Large intestine (tissue), 3 donors: ENCODE results near the gene APOBEC3G. TPM values are rescaled to one million over a fixed set of nuclear protein-coding genes. Genes with fewer than 3 reads are reported as not detected.

Source experiments
- DNase-seq, 2 donors: peaks; one replicate each; pipeline versions ENCODE4 v3.0.0 to v3.0.0-alpha.2; 2013
- H3K27ac ChIP-seq: one replicate; pipeline ENCODE4 v1.5.1; 2013; ENCODE audit warnings: low read length
- H3K27me3 ChIP-seq: 2 replicates; pipeline ENCODE4 v1.6.1; 2013; ENCODE audit warnings: low read length; ENCODE audit not compliant: control insufficient read depth, insufficient read depth
- H3K36me3 ChIP-seq: 2 replicates; pipeline ENCODE4 v1.6.1; 2013; ENCODE audit warnings: low read length; ENCODE audit not compliant: control insufficient read depth, insufficient read depth
- H3K4me1 ChIP-seq: one replicate; pipeline ENCODE4 v1.6.1; 2013; ENCODE audit warnings: low read length; ENCODE audit not compliant: control insufficient read depth, insufficient read depth
- H3K4me3 ChIP-seq: one replicate; pipeline ENCODE4 v1.5.1; 2013; ENCODE audit warnings: low read length
- H3K9me3 ChIP-seq: one replicate; pipeline ENCODE4 v1.6.1; 2013; ENCODE audit warnings: mild to moderate bottlenecking, low read depth, low read length, moderate library complexity; ENCODE audit not compliant: control insufficient read depth
- WGBS: methylation state at CpG from one replicate; pipeline ENCODE4 v1.1.5; 2013; ENCODE audit warnings: low lambda C conversion rate; ENCODE audit not compliant: insufficient coverage; 5-methylcytosine and 5-hydroxymethylcytosine counted together
- polyA plus RNA-seq: library from polyadenylated mRNA; unstranded; fragments of 120-200 nt; gene quantifications from one replicate; pipeline ENCODE4 v1.2.1, GENCODE V29; 2013

APOBEC3G gene
- polyA plus RNA-seq, 1 donor, result 7.0 TPM

GRCh38 chr22:39080052-39080762 is 3.1 kb downstream of the APOBEC3G start:
- Histone ChIP-seq H3K36me3 (no peaks in the 10 kb centered on the region), H3K4me1 (peaks cover 6% of the 10 kb centered on the region), H3K27ac (no peak overlapping the region), H3K9me3 (no peaks in the 10 kb centered on the region), H3K27me3 (no peaks in the 10 kb centered on the region), H3K4me3 (no peak overlapping the region)
- no peak for DNase-seq
- WGBS, result no CpG with 5 or more reads among the region's 9 CpGs

- peaks cover 6% of the 10 kb centered on the region for H3K4me1 ChIP-seq
- H3K27ac ChIP-seq, result no peak overlapping the region
- H3K36me3 ChIP-seq, result no peaks in the 10 kb centered on the region
- DNase-seq, result no peak
- H3K4me3 ChIP-seq, result no peak overlapping the region
- H3K27me3 ChIP-seq, result no peaks in the 10 kb centered on the region
- no peaks in the 10 kb centered on the region for H3K9me3 ChIP-seq
- no CpG with 5 or more reads among the region's 12 CpGs for WGBS
Observed at GRCh38 chr22:39081016-39081415, 3.9 kb downstream of the APOBEC3G start.

- H3K9me3 ChIP-seq, result no peaks in the 10 kb centered on the region
- H3K4me3 ChIP-seq, result no peak overlapping the region
- no peak overlapping the region for H3K27ac ChIP-seq
- WGBS, result no CpG with 5 or more reads among the region's 8 CpGs
- H3K36me3 ChIP-seq, result no peaks in the 10 kb centered on the region
- H3K4me1 ChIP-seq, result peaks cover 6% of the 10 kb centered on the region
- no peak for DNase-seq
- H3K27me3 ChIP-seq, result no peaks in the 10 kb centered on the region
Observed at GRCh38 chr22:39081598-39081997, 4.5 kb downstream of the APOBEC3G start.

DNA sequence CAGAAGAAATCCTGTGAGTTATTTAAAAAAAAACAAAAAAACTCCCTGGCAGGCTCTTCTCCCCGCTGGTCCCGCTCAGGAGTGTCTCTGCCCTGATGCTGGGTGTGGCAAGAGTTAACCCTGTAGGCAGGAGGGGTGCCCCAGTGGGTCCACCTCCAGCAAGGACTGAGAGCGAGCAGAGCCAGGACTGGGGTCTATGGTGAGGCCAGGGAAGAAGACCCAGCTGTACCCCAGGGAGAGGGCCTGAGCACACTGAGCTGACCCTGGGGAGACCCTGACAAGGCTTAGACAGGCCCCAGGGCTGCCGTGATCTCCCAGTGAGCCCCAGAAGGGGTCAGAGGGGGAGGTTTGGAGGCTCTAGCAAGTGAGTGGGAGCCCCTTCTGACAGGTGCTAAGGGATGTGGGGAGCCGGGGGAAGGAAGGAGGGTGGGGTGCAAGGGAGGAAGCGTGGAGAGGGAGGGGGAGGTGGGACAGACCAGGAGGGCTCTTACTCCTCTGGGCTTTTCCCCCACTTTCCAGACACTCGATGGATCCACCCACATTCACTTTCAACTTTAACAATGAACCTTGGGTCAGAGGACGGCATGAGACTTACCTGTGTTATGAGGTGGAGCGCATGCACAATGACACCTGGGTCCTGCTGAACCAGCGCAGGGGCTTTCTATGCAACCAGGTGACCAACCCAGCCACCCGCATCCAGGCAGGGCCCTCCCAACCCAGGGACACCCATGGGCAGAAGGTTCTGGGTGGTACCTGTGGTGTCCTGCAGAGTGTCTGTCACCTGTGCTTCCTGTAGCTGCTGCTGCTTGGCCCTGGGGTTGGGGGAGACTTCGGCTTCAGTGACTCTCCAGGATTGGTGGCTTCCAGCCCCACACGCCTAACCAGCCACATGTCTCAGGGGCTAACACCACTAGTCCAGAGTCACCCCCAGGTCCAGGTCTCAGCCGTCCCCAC is 6.4 kb downstream of the APOBEC3G start:
- Histone ChIP-seq H3K4me3 (no peak overlapping the region), H3K4me1 (no peaks in the 10 kb centered on the region), H3K27me3 (no peaks in the 10 kb centered on the region), H3K27ac (no peak overlapping the region), H3K36me3 (no peaks in the 10 kb centered on the region), H3K9me3 (no peaks in the 10 kb centered on the region)
- no peak for DNase-seq
- no CpG with 5 or more reads among the region's 14 CpGs for WGBS

DNA sequence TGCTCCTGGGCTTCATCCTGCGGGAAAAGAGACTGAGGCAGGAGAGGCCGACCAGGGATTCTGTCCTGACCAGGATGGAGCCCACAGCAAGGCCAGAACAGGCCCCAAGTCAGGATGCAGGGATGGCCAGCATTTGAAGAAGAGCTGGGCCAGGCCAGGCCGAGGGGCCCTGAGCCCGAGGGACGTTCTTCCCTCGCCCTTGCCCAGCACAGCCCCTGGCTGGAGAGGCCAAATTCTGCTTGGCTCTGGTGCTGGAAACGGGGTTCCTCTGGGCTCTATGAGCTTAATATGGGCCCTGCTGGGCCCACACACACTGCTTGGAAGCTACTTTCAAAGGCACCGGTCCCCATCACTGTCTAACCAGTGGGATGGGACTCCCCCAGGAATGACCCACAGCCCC is 7.6 kb downstream of the APOBEC3G start:
- DNase-seq, result no peak
- Histone ChIP-seq H3K27me3 (no peaks in the 10 kb centered on the region), H3K4me1 (no peaks in the 10 kb centered on the region), H3K36me3 (no peaks in the 10 kb centered on the region), H3K4me3 (no peak overlapping the region), H3K9me3 (no peaks in the 10 kb centered on the region), H3K27ac (no peak overlapping the region)
- WGBS, result no CpG with 5 or more reads among the region's 8 CpGs

DNA sequence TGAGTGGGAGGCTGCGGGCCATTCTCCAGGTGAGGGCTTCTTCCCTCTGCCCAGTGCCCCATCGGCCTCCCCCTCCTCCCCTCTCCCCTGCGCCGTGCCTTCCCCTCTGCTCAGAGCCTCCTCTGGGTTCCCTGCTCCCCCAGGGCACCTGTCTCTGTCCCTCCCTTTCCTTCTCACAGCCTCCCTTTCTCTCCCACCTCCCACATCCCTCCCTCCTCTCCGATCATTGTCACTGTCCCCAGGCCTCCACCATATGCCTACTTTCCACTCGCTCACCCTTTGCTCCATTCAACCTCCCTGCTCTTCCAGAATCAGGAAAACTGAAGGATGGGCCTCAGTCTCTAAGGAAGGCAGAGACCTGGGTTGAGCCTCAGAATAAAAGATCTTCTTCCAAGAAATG is 10.0 kb downstream of the APOBEC3G start:
- Histone ChIP-seq H3K4me1 (no peaks in the 10 kb centered on the region), H3K27me3 (no peaks in the 10 kb centered on the region), H3K27ac (no peak overlapping the region), H3K9me3 (no peaks in the 10 kb centered on the region), H3K4me3 (no peak overlapping the region), H3K36me3 (no peaks in the 10 kb centered on the region)
- no peak for DNase-seq
- no CpG with 5 or more reads among the region's 6 CpGs for WGBS

DNA sequence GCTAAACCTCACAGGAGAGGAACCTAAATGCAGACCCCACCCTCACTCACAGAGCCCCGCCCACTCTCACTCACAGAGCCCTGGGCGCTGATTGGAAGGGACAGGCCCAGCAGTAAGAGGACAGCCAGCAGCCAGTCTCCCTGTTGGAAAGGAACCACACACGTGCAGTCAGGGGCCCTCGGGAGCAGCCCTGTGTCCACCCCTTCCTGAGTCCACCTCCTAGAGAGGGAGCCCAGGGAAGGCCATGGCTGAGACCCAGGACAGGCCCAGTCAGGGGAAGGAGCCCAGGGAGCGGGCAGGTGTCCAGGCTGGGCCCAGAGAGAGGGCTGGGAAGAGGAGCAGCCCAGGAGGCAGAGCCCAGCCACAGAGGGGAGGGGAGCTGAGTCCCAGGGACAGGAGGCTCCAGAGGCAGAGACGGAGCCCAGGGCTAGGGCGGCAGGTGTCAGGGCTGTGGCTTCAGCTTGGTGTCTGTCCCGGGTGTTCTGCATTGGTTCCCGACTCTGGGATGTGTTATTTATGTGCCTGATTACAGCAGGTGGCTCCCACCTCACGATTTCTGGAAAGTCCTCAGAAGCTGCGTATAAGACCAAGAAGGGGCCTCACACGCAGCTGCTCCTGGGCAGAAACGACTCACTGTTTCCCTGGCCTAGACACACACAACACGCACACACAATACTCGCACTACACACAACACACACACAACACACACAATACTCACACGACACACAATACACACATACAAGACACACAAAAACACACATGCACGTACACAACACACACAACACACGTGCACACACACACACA is 11.0 kb downstream of the APOBEC3G start:
- H3K4me1 ChIP-seq, result no peaks in the 10 kb centered on the region
- H3K36me3 ChIP-seq, result no peaks in the 10 kb centered on the region
- WGBS, result no CpG with 5 or more reads among the region's 18 CpGs
- H3K4me3 ChIP-seq, result no peak overlapping the region
- no peaks in the 10 kb centered on the region for H3K9me3 ChIP-seq
- no peak overlapping the region for H3K27ac ChIP-seq
- H3K27me3 ChIP-seq, result no peaks in the 10 kb centered on the region
- DNase-seq, result no peak

DNA sequence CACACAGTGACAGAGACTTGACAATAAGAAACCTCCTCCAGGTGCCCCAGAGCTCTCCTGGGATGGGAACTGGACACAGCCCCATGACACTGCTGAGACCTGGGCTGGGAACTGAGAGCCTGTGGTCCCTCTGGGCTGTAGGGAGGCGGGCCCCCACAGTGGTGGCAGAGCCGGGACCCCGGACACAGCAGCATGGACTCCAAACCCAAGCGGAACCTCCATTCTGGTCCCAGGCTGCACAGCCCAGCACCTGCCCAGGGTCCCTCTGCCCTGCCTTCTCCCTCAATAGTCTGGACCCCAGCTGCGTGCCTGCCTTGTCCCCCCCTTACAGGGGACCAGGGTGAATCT is 11.6 kb downstream of the APOBEC3G start:
- Histone ChIP-seq H3K9me3 (no peaks in the 10 kb centered on the region), H3K4me1 (no peaks in the 10 kb centered on the region), H3K27me3 (no peaks in the 10 kb centered on the region), H3K27ac (no peak overlapping the region), H3K4me3 (no peak overlapping the region), H3K36me3 (no peaks in the 10 kb centered on the region)
- no peak for DNase-seq
- WGBS, result no CpG with 5 or more reads among the region's 5 CpGs

- H3K4me1 ChIP-seq, result no peaks in the 10 kb centered on the region
- H3K36me3 ChIP-seq, result no peaks in the 10 kb centered on the region
- no peaks in the 10 kb centered on the region for H3K27me3 ChIP-seq
- H3K27ac ChIP-seq, result no peak overlapping the region
- H3K4me3 ChIP-seq, result no peak overlapping the region
- WGBS, result no CpG with 5 or more reads among the region's 6 CpGs
- no peak for DNase-seq
- no peaks in the 10 kb centered on the region for H3K9me3 ChIP-seq
Observed at GRCh38 chr22:39089928-39090327, 12.9 kb downstream of the APOBEC3G start.

GRCh38 chr22:39090426-39091064 is 13.5 kb downstream of the APOBEC3G start:
- H3K9me3 ChIP-seq, result no peaks in the 10 kb centered on the region
- no peaks in the 10 kb centered on the region for H3K4me1 ChIP-seq
- no CpG with 5 or more reads among the region's 15 CpGs for WGBS
- no peaks in the 10 kb centered on the region for H3K36me3 ChIP-seq
- H3K27me3 ChIP-seq, result no peaks in the 10 kb centered on the region
- no peak for DNase-seq
- no peak overlapping the region for H3K4me3 ChIP-seq
- H3K27ac ChIP-seq, result no peak overlapping the region
